Ascending aorta (tissue), 2 donors: ENCODE results near the gene HTRA3. TPM values are rescaled to one million over a fixed set of nuclear protein-coding genes. Genes with fewer than 3 reads are reported as not detected.

Experiments
- DNase-seq, 2 donors: peaks; one replicate each; pipeline ENCODE4 v3.0.0-alpha.2; 2019; ENCODE audit warnings: low spot score in 2 of 2
- H3K27ac ChIP-seq, 2 donors: fragments of 200-600 bp; sonication (generic); one replicate each; pipeline ENCODE4 v1.5.1; 2016 to 2017; ENCODE audit warnings: mild to moderate bottlenecking in 1 of 2
- H3K27me3 ChIP-seq: fragments of 200-600 bp; sonication (generic); one replicate; pipeline ENCODE4 v1.5.1; 2017
- H3K36me3 ChIP-seq, 2 donors: fragments of 200-600 bp; sonication (generic); one replicate each; pipeline ENCODE4 v1.5.1; 2016
- H3K4me1 ChIP-seq, 2 donors: fragments of 200-600 bp; sonication (generic); one replicate each; pipeline ENCODE4 v1.5.1; 2016 to 2017; ENCODE audit warnings: mild to moderate bottlenecking in 1 of 2
- H3K4me3 ChIP-seq, 2 donors: fragments of 200-600 bp; sonication (generic); one replicate each; pipeline ENCODE4 v1.5.1; 2016 to 2017; ENCODE audit warnings: mild to moderate bottlenecking in 1 of 2
- H3K9me3 ChIP-seq, 2 donors: fragments of 200-600 bp; sonication (generic); one replicate each; pipeline ENCODE4 v1.5.1; 2016
- intact Hi-C: fragments of 100-400 bp; cut with DNase I; formaldehyde crosslinking; loops from one replicate; pipeline ENCODE4 v1.15.1; 2023
- total RNA-seq: library from RNA; depleted of rRNA; stranded (reverse); fragments of >200 nt; gene quantifications from one replicate; pipeline ENCODE4 v1.1.0, GENCODE V29; 2016
- TF ChIP-seq, protein P1 (sequence below), 3 experiments: fragments of 200-600 bp in 2 of 3; fragments of 450-650 bp in 1 of 3; sonication (generic) in 2 of 3; IDR thresholded peaks; one replicate each; pipeline ENCODE4 v1.5.1; 2016 to 2019; ENCODE audit warnings: antibody characterized with exemption in 3 of 3, mild to moderate bottlenecking in 1 of 3, moderate library complexity in 1 of 3

The HTRA3 gene
- total RNA-seq, 1 donor from 2014 or later: 52.6 TPM

GRCh38 chr4:8224267-8224974 lies 45.1 kb upstream of the HTRA3 start:
- Histone ChIP-seq H3K4me1 (peaks cover 0 to 15% of the 10 kb centered on the region in 2 donors), H3K9me3 (no peaks in the 10 kb centered on the region), H3K36me3 (no peaks in the 10 kb centered on the region), H3K4me3 (no peak overlapping the region), H3K27me3 (no peaks in the 10 kb centered on the region), H3K27ac (no peak overlapping the region)
- no peak for DNase-seq
- TF ChIP-seq, protein P1, sequence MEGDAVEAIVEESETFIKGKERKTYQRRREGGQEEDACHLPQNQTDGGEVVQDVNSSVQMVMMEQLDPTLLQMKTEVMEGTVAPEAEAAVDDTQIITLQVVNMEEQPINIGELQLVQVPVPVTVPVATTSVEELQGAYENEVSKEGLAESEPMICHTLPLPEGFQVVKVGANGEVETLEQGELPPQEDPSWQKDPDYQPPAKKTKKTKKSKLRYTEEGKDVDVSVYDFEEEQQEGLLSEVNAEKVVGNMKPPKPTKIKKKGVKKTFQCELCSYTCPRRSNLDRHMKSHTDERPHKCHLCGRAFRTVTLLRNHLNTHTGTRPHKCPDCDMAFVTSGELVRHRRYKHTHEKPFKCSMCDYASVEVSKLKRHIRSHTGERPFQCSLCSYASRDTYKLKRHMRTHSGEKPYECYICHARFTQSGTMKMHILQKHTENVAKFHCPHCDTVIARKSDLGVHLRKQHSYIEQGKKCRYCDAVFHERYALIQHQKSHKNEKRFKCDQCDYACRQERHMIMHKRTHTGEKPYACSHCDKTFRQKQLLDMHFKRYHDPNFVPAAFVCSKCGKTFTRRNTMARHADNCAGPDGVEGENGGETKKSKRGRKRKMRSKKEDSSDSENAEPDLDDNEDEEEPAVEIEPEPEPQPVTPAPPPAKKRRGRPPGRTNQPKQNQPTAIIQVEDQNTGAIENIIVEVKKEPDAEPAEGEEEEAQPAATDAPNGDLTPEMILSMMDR (IDR thresholded peaks at IDR 0.05): no peak
- intact Hi-C loops: no loop called here

DNA sequence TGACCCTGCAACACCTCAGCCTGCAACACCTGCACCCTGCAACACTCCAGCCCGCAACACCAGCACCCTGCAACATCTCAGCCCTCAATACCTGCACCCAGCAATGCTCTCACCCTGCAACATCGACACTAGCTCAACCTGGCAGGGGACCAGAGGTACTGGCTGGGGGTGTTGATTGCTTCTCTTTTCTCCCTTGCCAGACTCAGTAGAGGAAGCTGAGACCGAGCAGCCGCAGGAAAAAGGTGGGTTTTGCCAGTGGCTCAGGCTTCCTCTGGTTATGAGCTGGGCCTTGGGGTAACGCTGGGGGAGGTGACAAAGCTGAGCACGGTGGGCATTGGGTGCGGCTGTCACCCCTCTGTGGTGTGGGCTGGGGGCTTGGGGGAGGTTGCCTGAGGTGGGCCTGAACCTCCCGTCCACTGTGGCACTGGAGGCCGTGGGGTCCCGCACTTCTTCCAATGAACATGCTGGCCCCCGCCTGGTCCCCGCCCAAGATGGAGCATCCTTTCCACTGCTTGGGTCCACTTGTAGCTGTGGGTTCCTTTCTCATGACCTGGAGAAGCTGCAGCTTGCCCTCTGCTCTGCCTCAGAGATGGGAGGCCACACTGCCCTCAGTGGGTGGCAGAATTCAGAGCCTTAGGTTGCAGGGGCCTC lies 44.5 kb upstream of the HTRA3 start:
- no peak for DNase-seq
- intact Hi-C loops: no loop called here
- no peaks in the 10 kb centered on the region for H3K27me3 ChIP-seq
- H3K4me3 ChIP-seq: no peak overlapping the region
- no peak overlapping the region for H3K27ac ChIP-seq
- TF ChIP-seq, protein P1 (IDR thresholded peaks at IDR 0.05): no peak
- H3K36me3 ChIP-seq: no peaks in the 10 kb centered on the region
- peaks cover 0 to 15% of the 10 kb centered on the region in 2 donors for H3K4me1 ChIP-seq
- no peaks in the 10 kb centered on the region for H3K9me3 ChIP-seq

- no peak overlapping the region for H3K27ac ChIP-seq
- H3K27me3 ChIP-seq: no peaks in the 10 kb centered on the region
- no peaks in the 10 kb centered on the region for H3K36me3 ChIP-seq
- no peak overlapping the region for H3K4me3 ChIP-seq
- H3K9me3 ChIP-seq: no peaks in the 10 kb centered on the region
- peaks cover 0 to 15% of the 10 kb centered on the region in 2 donors for H3K4me1 ChIP-seq
- DNase-seq: no peak
- intact Hi-C loops: no loop called here
- TF ChIP-seq, protein P1 (IDR thresholded peaks at IDR 0.05): no peak
Measured at GRCh38 chr4:8225706-8226443, 43.7 kb upstream of the HTRA3 start.

GRCh38 chr4:8227201-8227770 lies 42.3 kb upstream of the HTRA3 start:
- H3K27ac ChIP-seq: no peak overlapping the region
- H3K36me3 ChIP-seq: no peaks in the 10 kb centered on the region
- H3K27me3 ChIP-seq: no peaks in the 10 kb centered on the region
- H3K9me3 ChIP-seq: no peaks in the 10 kb centered on the region
- TF ChIP-seq, protein P1 (IDR thresholded peaks at IDR 0.05): no peak
- DNase-seq: no peak
- intact Hi-C loops: no loop called here
- no peak overlapping the region for H3K4me3 ChIP-seq
- H3K4me1 ChIP-seq: peaks cover 0 to 15% of the 10 kb centered on the region in 2 donors

DNA sequence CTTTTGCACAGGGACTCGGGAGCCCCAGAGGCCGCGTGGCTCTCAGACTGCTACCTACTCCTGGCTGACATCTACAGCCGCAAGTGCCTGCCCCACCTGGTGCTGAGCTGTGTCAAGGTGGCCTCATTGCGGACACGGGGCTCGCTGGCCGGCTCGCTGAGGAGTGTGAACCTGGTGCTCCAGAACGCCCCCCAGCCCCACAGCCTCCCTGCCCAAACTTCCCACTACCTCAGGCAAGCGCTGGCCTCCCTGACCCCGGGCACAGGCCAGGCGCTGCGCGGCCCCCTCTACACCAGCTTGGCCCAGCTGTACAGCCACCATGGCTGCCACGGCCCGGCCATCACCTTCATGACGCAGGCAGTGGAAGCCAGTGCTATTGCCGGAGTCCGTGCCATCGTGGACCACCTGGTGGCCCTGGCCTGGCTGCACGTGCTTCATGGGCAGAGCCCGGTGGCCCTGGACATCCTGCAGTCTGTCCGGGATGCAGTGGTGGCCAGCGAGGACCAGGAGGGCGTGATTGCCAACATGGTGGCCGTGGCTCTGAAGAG lies 41.7 kb upstream of the HTRA3 start:
- H3K4me1 ChIP-seq: peaks cover 0 to 15% of the 10 kb centered on the region in 2 donors
- no peak overlapping the region for H3K27ac ChIP-seq
- no peaks in the 10 kb centered on the region for H3K9me3 ChIP-seq
- TF ChIP-seq, protein P1 (IDR thresholded peaks at IDR 0.05): no peak
- no peak for DNase-seq
- no peaks in the 10 kb centered on the region for H3K36me3 ChIP-seq
- no peaks in the 10 kb centered on the region for H3K27me3 ChIP-seq
- intact Hi-C loops: no loop called here
- peak overlapping the region in 1 of 2 donors; percentile 20 for H3K4me3 ChIP-seq
